ENCODE measurements around the gene ZCCHC13. TPM values are rescaled to one million over a fixed set of nuclear protein-coding genes. Genes with fewer than 3 reads are reported as not detected.
"Not testable (repeated sequence)": the region's sequence is repeated elsewhere in the genome, so short reads cannot be mapped to it uniquely, and the experiment has no call there.

Gene ZCCHC13
- polyA plus RNA-seq (ENCODE audit: insufficient read length in 3 of 3) = not detected

- no peak for DNase-seq (ENCODE audit: low read depth in 3 of 3, low spot score in 2 of 3)
These were observed at the start of gene ZCCHC13 for GRCh38 chrX:74304016-74304415. Gene ZCCHC13 (plus strand): TSS chrX:74304180. CDS start chrX:74304267, 87 bp downstream.

DNA sequence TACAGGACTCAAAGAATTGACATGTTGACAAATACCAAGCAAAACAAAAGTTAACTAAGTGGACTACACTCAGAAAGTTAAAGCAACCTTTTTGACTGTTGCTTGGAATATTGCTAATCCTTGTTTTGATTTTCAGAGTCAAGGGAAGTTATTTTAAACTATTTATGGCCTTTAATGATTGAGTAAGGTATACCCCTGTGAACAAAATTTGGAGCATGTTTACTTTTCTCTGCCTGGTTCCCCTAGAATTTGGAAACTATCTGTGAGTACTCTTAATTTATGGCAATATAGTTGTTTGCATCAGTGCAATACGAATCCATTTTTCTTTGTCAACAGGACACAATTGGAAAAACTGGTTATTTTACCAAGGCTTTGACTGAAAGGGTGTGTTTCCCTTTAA, 45.9 kb upstream of the ZCCHC13 start:
- not testable (repeated sequence) for DNase-seq (ENCODE audit: low read depth in 3 of 3, low spot score in 2 of 3)

- no peak for DNase-seq (ENCODE audit: low read depth in 3 of 3, low spot score in 2 of 3)
These were observed 44.0 kb upstream of the ZCCHC13 start for GRCh38 chrX:74259885-74260491.

DNA sequence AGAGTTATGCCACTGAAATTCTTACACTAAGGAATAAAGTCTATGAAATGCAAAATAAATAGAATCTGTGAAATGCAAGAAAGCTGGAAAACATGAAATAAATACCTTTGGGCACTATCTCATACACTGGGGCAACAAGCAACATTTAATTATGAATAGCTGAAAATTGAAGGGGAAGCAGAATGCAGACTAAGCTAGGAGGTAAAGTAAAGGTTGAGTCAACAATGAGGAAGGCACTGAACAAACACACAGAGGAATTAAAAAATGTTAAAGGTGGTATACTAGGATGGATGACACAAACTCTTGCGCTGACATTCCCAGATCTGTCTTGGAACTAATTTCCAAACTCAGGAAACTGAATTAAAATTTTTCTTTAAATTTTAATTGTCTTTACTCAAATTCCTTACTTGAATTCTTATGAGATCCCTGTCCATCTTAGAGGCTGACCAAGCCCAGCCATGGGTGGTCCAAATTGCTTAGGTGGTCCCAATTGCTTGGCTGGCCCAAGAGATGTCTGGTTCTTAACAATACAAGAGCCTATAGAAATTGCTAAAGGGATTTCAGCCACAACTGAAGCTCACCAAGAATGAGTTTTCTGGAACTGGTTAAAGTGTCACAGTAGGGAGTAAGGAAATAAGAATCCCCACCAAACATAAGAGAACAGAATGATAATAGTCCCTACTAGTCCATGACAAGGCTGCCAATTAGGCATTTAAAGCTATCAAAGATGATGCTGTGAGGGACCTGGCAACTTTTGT, 41.3 kb upstream of the ZCCHC13 start:
- no peak for DNase-seq (ENCODE audit: low read depth in 3 of 3, low spot score in 2 of 3)

DNA sequence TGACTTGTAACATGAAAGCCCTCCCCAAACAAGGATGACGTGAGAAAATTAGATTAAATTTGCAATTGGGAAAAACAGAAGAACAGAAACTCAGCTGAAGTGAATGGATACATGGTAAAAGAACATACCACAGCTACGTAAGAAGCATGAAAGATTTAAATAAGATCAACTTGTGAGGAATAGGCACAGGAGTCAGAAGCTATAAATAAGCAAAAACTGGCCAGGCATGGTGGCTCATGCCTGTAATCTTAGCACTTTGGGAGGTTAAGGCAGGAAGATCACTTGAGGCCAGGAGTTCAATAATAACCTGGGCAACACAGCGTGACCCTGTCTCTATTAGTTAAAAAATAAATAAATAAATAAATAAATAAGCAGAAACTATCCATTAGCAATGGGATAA, 33.6 kb upstream of the ZCCHC13 start:
- DNase-seq (ENCODE audit: low read depth in 3 of 3, low spot score in 2 of 3) = no peak

GRCh38 chrX:74272230-74272629, 31.8 kb upstream of the ZCCHC13 start:
- DNase-seq (ENCODE audit: low read depth in 3 of 3, low spot score in 2 of 3) = no peak

DNA sequence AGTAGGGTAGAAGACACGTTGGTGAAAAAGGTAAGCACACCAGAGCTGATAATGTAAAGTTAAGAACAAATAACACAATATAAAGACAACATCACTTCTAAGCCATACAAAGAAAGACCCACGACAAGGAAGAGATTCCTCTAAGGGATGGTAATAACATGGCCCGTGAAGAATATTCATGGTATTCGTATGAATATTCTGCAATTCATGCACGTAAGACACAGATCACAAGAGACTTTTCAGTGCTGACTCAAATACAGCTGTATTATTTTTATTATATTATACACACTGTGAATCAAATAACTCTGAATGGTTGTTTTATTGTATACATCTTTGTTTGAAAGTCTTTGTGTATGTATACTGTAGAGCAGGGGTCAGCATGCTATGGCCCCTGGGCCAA, 29.5 kb upstream of the ZCCHC13 start:
- no peak for DNase-seq (ENCODE audit: low read depth in 3 of 3, low spot score in 2 of 3)

- no peak for DNase-seq (ENCODE audit: low read depth in 3 of 3, low spot score in 2 of 3)
These were observed 26.7 kb upstream of the ZCCHC13 start for GRCh38 chrX:74277320-74277719.

GRCh38 chrX:74277846-74278245, 26.1 kb upstream of the ZCCHC13 start:
- DNase-seq (ENCODE audit: low read depth in 3 of 3, low spot score in 2 of 3) = no peak

DNA sequence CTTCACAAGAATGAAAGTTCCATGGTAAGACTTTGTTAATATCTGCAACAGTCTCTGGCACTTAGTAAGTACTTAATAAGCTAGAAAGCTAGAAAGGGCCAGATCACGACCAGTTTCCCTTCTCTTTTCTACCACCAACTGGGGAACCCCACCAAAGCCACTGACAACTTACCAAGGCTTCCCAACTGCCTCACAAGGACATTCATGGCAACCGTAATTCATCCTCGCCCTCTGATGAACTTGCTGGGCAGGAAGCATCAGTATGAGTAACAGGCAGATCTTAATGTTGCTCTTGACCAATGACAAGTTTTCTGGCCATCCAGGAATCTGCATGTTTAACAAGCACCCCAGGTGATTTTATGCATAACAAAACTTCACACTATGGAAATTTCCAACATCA, 23.2 kb upstream of the ZCCHC13 start:
- no peak for DNase-seq (ENCODE audit: low read depth in 3 of 3, low spot score in 2 of 3)

DNA sequence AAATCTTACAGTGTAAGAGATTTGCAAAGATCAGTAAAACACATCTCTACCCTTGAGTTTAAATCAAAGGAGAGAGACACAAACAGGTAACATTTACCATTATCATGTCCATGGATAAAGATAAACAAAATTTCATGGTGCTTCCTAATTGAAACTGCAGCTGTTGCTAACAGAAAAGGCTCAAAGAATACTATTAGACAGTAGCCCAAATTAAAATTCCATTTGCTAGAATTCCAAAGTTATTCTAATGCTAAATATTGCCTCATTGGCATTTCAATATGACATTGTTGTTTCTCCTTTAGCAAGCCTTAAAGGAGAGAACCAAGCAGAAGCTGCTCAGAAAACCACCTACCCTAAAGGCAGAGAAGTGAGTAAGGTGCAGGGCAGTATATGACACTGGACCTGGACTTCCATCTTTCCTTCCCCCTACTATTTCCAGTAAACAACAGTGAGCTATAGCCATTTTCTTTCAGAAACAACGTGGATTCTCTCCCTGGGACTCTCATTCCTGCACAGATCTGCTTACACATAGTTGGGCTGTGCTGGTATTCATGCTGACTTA, 19.5 kb upstream of the ZCCHC13 start:
- DNase-seq (ENCODE audit: low read depth in 3 of 3, low spot score in 2 of 3) = no peak

- no peak for DNase-seq (ENCODE audit: low read depth in 3 of 3, low spot score in 2 of 3)
These were observed 16.8 kb upstream of the ZCCHC13 start for GRCh38 chrX:74286950-74287740.

DNA sequence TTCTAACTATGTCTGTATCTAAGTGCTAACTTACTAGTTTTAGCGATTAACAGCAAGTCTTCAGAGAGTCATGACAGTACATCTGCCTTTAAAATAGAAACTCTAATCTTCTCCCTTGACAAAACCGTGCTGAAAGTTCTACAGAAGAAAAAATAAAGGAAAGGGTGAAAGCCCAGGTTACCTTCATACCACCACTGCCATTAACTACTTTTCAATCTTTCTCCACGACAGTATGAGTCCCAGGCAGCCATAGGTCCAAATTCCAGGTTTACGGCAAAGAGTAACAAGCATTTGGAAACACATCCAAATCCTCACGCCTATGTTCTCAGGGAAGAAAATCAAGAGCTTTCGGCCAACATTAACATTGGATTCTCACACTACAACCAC, 12.4 kb upstream of the ZCCHC13 start:
- DNase-seq (ENCODE audit: low read depth in 3 of 3, low spot score in 2 of 3) = no peak

GRCh38 chrX:74291964-74292807, 11.8 kb upstream of the ZCCHC13 start:
- peak; percentile 77 to 81 (median 78) for DNase-seq (ENCODE audit: low read depth in 3 of 3, low spot score in 2 of 3)

GRCh38 chrX:74292808-74293123, 11.2 kb upstream of the ZCCHC13 start:
- DNase-seq (ENCODE audit: low read depth in 3 of 3, low spot score in 2 of 3) = no peak

- peak in 1 of 3 donors; percentile 31 for DNase-seq (ENCODE audit: low read depth in 3 of 3, low spot score in 2 of 3)
These were observed 10.5 kb upstream of the ZCCHC13 start for GRCh38 chrX:74293343-74293946.

GRCh38 chrX:74295101-74295500, 8.9 kb upstream of the ZCCHC13 start:
- DNase-seq (ENCODE audit: low read depth in 3 of 3, low spot score in 2 of 3) = no peak

DNA sequence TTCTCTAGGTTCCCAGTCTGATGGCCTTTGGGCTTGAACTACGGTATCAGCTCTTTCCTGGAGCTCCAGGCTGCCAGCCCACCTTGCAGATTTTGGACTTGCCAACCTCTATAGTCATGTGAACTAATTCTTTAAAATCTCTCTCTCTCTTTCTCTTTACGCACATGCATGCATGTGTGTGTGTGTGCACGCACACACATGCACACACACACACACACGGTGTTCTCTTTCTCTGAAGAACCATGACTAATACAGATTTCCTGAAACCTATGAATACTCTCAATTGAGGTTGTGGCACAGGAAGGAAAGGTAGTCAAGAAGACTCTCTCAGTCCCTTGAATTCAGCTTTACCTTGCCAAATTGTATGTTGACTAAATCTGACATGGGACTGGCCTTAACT, 6.2 kb upstream of the ZCCHC13 start:
- no peak for DNase-seq (ENCODE audit: low read depth in 3 of 3, low spot score in 2 of 3)

- DNase-seq (ENCODE audit: low read depth in 3 of 3, low spot score in 2 of 3) = no peak
These were observed 3.1 kb upstream of the ZCCHC13 start for GRCh38 chrX:74300869-74301268.

GRCh38 chrX:74318672-74319071, 14.7 kb downstream of the ZCCHC13 start:
- no peak for DNase-seq (ENCODE audit: low read depth in 3 of 3, low spot score in 2 of 3)

Measured in right renal cortex interstitium (tissue), 3 donors.